HAP-1 (cell line): ENCODE results near the gene TNFAIP8L1.

Experiments used
- DNase-seq, 2 experiments: peaks; one replicate each; pipeline ENCODE4 v3.0.0-alpha.2; 2016 to 2020; ENCODE audit warnings: low spot score in 2 of 2
- H3K27me3 ChIP-seq: fragments of 250-450 bp; sonication (Bioruptor Pico); 2 replicates; pipeline ENCODE4 v1.5.1; 2020; ENCODE audit warnings: low read depth, mild to moderate bottlenecking, moderate library complexity
- H3K36me3 ChIP-seq: fragments of 250-450 bp; sonication (Bioruptor Pico); replicated peaks from 2 replicates; pipeline ENCODE4 v1.5.1; 2020; ENCODE audit warnings: mild to moderate bottlenecking
- H3K4me1 ChIP-seq: fragments of 250-450 bp; sonication (Bioruptor Pico); 2 replicates; pipeline ENCODE4 v1.5.1; 2020; ENCODE audit warnings: mild to moderate bottlenecking
- H3K4me3 ChIP-seq: fragments of 250-450 bp; sonication (Bioruptor Pico); 2 replicates; pipeline ENCODE4 v1.5.1; 2020; ENCODE audit warnings: mild to moderate bottlenecking, moderate library complexity
- H3K9me3 ChIP-seq: fragments of 250-450 bp; sonication (Bioruptor Pico); 2 replicates; pipeline ENCODE4 v1.5.1; 2020; ENCODE audit warnings: mild to moderate bottlenecking, moderate library complexity
- in situ Hi-C: fragments of 300-500 bp; cut with MboI; formaldehyde crosslinking; loops from 3 replicates; pipeline ENCODE4 v1.14.3; 2020; ENCODE audit warnings: low sequenced_read_pairs, inconsistent platforms, mixed read lengths

TNFAIP8L1 gene

GRCh38 chr19:4686700-4687099 is 47.4 kb downstream of the TNFAIP8L1 start:
- Histone ChIP-seq H3K36me3 (peaks cover 23% of the 10 kb centered on the region), H3K4me3 (no peak overlapping the region), H3K9me3 (no peaks in the 10 kb centered on the region), H3K27me3 (no peaks in the 10 kb centered on the region), H3K4me1 (no peaks in the 10 kb centered on the region)
- in situ Hi-C loops = no loop called here
- DNase-seq = no peak

- in situ Hi-C loops = no loop called here
- H3K4me1 ChIP-seq = no peaks in the 10 kb centered on the region
- no peaks in the 10 kb centered on the region for H3K9me3 ChIP-seq
- no peak for DNase-seq
- no peaks in the 10 kb centered on the region for H3K27me3 ChIP-seq
- H3K36me3 ChIP-seq = peaks cover 25% of the 10 kb centered on the region
- H3K4me3 ChIP-seq = no peak overlapping the region
Measured at GRCh38 chr19:4687396-4687795, 48.1 kb downstream of the TNFAIP8L1 start.

- no peak for DNase-seq
- Histone ChIP-seq H3K4me1 (no peaks in the 10 kb centered on the region), H3K4me3 (no peak overlapping the region), H3K36me3 (peaks cover 37% of the 10 kb centered on the region), H3K9me3 (no peaks in the 10 kb centered on the region), H3K27me3 (no peaks in the 10 kb centered on the region)
- in situ Hi-C loops = no loop called here
Measured at GRCh38 chr19:4688587-4688986, 49.3 kb downstream of the TNFAIP8L1 start.

- H3K36me3 ChIP-seq = peaks cover 44% of the 10 kb centered on the region
- no peaks in the 10 kb centered on the region for H3K9me3 ChIP-seq
- H3K4me1 ChIP-seq = no peaks in the 10 kb centered on the region
- in situ Hi-C loops = no loop called here
- no peak for DNase-seq
- no peak overlapping the region for H3K4me3 ChIP-seq
- H3K27me3 ChIP-seq = no peaks in the 10 kb centered on the region
Measured at GRCh38 chr19:4689403-4689802, 50.1 kb downstream of the TNFAIP8L1 start.

- H3K4me3 ChIP-seq = no peak overlapping the region
- H3K4me1 ChIP-seq = no peaks in the 10 kb centered on the region
- in situ Hi-C loops = no loop called here
- DNase-seq = no peak
- no peaks in the 10 kb centered on the region for H3K27me3 ChIP-seq
- H3K36me3 ChIP-seq = peaks cover 53% of the 10 kb centered on the region
- no peaks in the 10 kb centered on the region for H3K9me3 ChIP-seq
Measured at GRCh38 chr19:4690361-4690760, 51.0 kb downstream of the TNFAIP8L1 start.

- no peak for DNase-seq
- H3K27me3 ChIP-seq = no peaks in the 10 kb centered on the region
- H3K36me3 ChIP-seq = peaks cover 62% of the 10 kb centered on the region
- peaks cover under 1% of the 10 kb centered on the region; the same call in 1 of the 2 replicates for H3K4me1 ChIP-seq
- no peaks in the 10 kb centered on the region for H3K9me3 ChIP-seq
- H3K4me3 ChIP-seq = no peak overlapping the region
- in situ Hi-C loops = no loop called here
Measured at GRCh38 chr19:4691373-4691772, 52.1 kb downstream of the TNFAIP8L1 start.

- Histone ChIP-seq H3K4me3 (no peak overlapping the region), H3K27me3 (no peaks in the 10 kb centered on the region), H3K9me3 (no peaks in the 10 kb centered on the region), H3K4me1 (peaks cover 5% of the 10 kb centered on the region; the same call in 1 of the 2 replicates), H3K36me3 (peaks cover 65% of the 10 kb centered on the region)
- in situ Hi-C loops = no loop called here
- DNase-seq = no peak
Measured at GRCh38 chr19:4692251-4693077, 53.1 kb downstream of the TNFAIP8L1 start.

GRCh38 chr19:4693078-4693350 is 53.7 kb downstream of the TNFAIP8L1 start:
- H3K9me3 ChIP-seq = no peaks in the 10 kb centered on the region
- no peak overlapping the region for H3K4me3 ChIP-seq
- peaks cover 67% of the 10 kb centered on the region for H3K36me3 ChIP-seq
- in situ Hi-C loops = no loop called here
- no peaks in the 10 kb centered on the region for H3K27me3 ChIP-seq
- DNase-seq = no peak
- peaks cover 5% of the 10 kb centered on the region; the same call in 1 of the 2 replicates for H3K4me1 ChIP-seq

GRCh38 chr19:4693471-4694121 is 54.3 kb downstream of the TNFAIP8L1 start:
- no peak overlapping the region for H3K4me3 ChIP-seq
- peaks cover 61% of the 10 kb centered on the region for H3K36me3 ChIP-seq
- no peaks in the 10 kb centered on the region for H3K27me3 ChIP-seq
- no peak for DNase-seq
- peaks cover 5% of the 10 kb centered on the region; the same call in 1 of the 2 replicates for H3K4me1 ChIP-seq
- in situ Hi-C loops = no loop called here
- no peaks in the 10 kb centered on the region for H3K9me3 ChIP-seq

- peaks cover 58% of the 10 kb centered on the region for H3K36me3 ChIP-seq
- in situ Hi-C loops = no loop called here
- H3K27me3 ChIP-seq = no peaks in the 10 kb centered on the region
- no peak for DNase-seq
- H3K4me1 ChIP-seq = peaks cover 5% of the 10 kb centered on the region; the same call in 1 of the 2 replicates
- H3K9me3 ChIP-seq = no peaks in the 10 kb centered on the region
- no peak overlapping the region for H3K4me3 ChIP-seq
Measured at GRCh38 chr19:4694211-4694987, 55.1 kb downstream of the TNFAIP8L1 start.

GRCh38 chr19:4695224-4695731 is 56.0 kb downstream of the TNFAIP8L1 start:
- H3K36me3 ChIP-seq = peaks cover 65% of the 10 kb centered on the region
- in situ Hi-C loops = no loop called here
- DNase-seq = no peak
- no peaks in the 10 kb centered on the region for H3K9me3 ChIP-seq
- no peaks in the 10 kb centered on the region for H3K27me3 ChIP-seq
- H3K4me3 ChIP-seq = no peak overlapping the region
- peaks cover 5% of the 10 kb centered on the region; the same call in 1 of the 2 replicates for H3K4me1 ChIP-seq

- in situ Hi-C loops = no loop called here
- peaks cover 74% of the 10 kb centered on the region for H3K36me3 ChIP-seq
Measured at GRCh38 chr19:4697304-4697703, 58.0 kb downstream of the TNFAIP8L1 start.

GRCh38 chr19:4699826-4700692 is 60.7 kb downstream of the TNFAIP8L1 start:
- peaks cover 5% of the 10 kb centered on the region; the same call in 1 of the 2 replicates for H3K4me1 ChIP-seq
- in situ Hi-C loops = no loop called here
- no peak for DNase-seq
- peaks cover 55% of the 10 kb centered on the region for H3K36me3 ChIP-seq
- no peaks in the 10 kb centered on the region for H3K9me3 ChIP-seq
- no peaks in the 10 kb centered on the region for H3K27me3 ChIP-seq
- H3K4me3 ChIP-seq = no peak overlapping the region

More at GRCh38 chr19:4697304-4697703, 58.0 kb downstream of the TNFAIP8L1 start:
- no peak overlapping the region for H3K4me3 ChIP-seq
- DNase-seq = no peak
- no peaks in the 10 kb centered on the region for H3K9me3 ChIP-seq
- H3K4me1 ChIP-seq = peaks cover 5% of the 10 kb centered on the region; the same call in 1 of the 2 replicates
- H3K27me3 ChIP-seq = no peaks in the 10 kb centered on the region
